Stimulated activated CD4-positive, alpha-beta T cell treated with anti-CD3 and anti-CD28 coated beads, TNF-alpha, amount 100 ng/mL, for 48 hours (primary cell): Measurements from ENCODE around the gene ZNF423.

ENCODE experiments used
- DNase-seq, 3 donors: peaks; one replicate each; pipeline ENCODE4 v3.0.0-alpha.2; 2020; ENCODE audit warnings: low read depth in 3 of 3

ZNF423 gene

GRCh38 chr16:49556249-49556605 is 299.7 kb downstream of the ZNF423 start:
- no peak for DNase-seq

GRCh38 chr16:49554681-49555080 is 301.2 kb downstream of the ZNF423 start:
- no peak for DNase-seq

GRCh38 chr16:49552313-49552928 is 303.5 kb downstream of the ZNF423 start:
- DNase-seq, result no peak

- no peak for DNase-seq
Measured at GRCh38 chr16:49550666-49551065, 305.2 kb downstream of the ZNF423 start.

GRCh38 chr16:49550140-49550539 is 305.8 kb downstream of the ZNF423 start:
- no peak for DNase-seq

GRCh38 chr16:49548325-49548970 is 307.5 kb downstream of the ZNF423 start:
- DNase-seq, result no peak

GRCh38 chr16:49547448-49547847 is 308.5 kb downstream of the ZNF423 start:
- no peak for DNase-seq

- no peak for DNase-seq
Measured at GRCh38 chr16:49546735-49547134, 309.2 kb downstream of the ZNF423 start.

- no peak for DNase-seq
Measured at GRCh38 chr16:49545741-49546448, 310.0 kb downstream of the ZNF423 start.

GRCh38 chr16:49545243-49545642 is 310.7 kb downstream of the ZNF423 start:
- no peak for DNase-seq

GRCh38 chr16:49544828-49545227 is 311.1 kb downstream of the ZNF423 start:
- DNase-seq, result no peak

- no peak for DNase-seq
Measured at GRCh38 chr16:49543631-49543946, 312.3 kb downstream of the ZNF423 start.

- no peak for DNase-seq
Measured at GRCh38 chr16:49542946-49543630, 312.8 kb downstream of the ZNF423 start.

GRCh38 chr16:49542391-49542891 is 313.5 kb downstream of the ZNF423 start:
- DNase-seq, result no peak

- DNase-seq, result no peak
Measured at GRCh38 chr16:49540836-49541235, 315.1 kb downstream of the ZNF423 start.

GRCh38 chr16:49539758-49540157 is 316.2 kb downstream of the ZNF423 start:
- DNase-seq, result no peak

GRCh38 chr16:49537924-49538459 is 317.9 kb downstream of the ZNF423 start:
- no peak for DNase-seq

GRCh38 chr16:49534901-49535610 is 320.9 kb downstream of the ZNF423 start:
- DNase-seq, result no peak

GRCh38 chr16:49533422-49533821 is 322.5 kb downstream of the ZNF423 start:
- DNase-seq, result no peak

GRCh38 chr16:49532873-49533272 is 323.0 kb downstream of the ZNF423 start:
- DNase-seq, result no peak
